Panc1 (cell line): Measurements from ENCODE around the gene LGI2. TPM values are rescaled to one million over a fixed set of nuclear protein-coding genes. Genes with fewer than 3 reads are reported as not detected.

ENCODE experiments used
- ATAC-seq: fragments of 200-7000 bp; cut with Tn5 transposase; 2 replicates; pipeline ENCODE4 v1.9.1; 2020; ENCODE audit warnings: mild to moderate bottlenecking, moderate library complexity
- BruUV-seq: library from RNA; stranded (reverse); fragments of 400-500 nt; replicated peaks from 2 replicates; lab custom pipeline; 2021; lab: Mats Ljungman, UMichigan
- CTCF ChIA-PET: fragments of 300-600 bp; sonication (Branson Sonifier 250); formaldehyde crosslinking; loops from one replicate; lab custom pipeline; 2022; ENCODE audit warnings: antibody characterized with exemption; lab: Charles Lee
- POLR2A ChIA-PET: fragments of 300-600 bp; sonication (Branson Sonifier 250); formaldehyde crosslinking; loops from one replicate; lab custom pipeline; 2022; ENCODE audit warnings: antibody characterized with exemption; lab: Charles Lee
- DNase-seq: peaks from one replicate; pipeline ENCODE4 v3.0.0-alpha.2; 2010; ENCODE audit warnings: low read depth, low spot score
- H3K27ac ChIP-seq: 2 replicates; pipeline ENCODE4 v1.5.1; 2011; ENCODE audit warnings: mild to moderate bottlenecking, low read length, inconsistent platforms
- H3K27me3 ChIP-seq: fragments of 200-500 bp; sonication (Bioruptor generic); 2 replicates; pipeline ENCODE4 v1.6.0; 2014; ENCODE audit warnings: low read length, inconsistent platforms; ENCODE audit not compliant: control insufficient read depth, insufficient read depth
- H3K36me3 ChIP-seq: fragments of 200-500 bp; sonication (Bioruptor generic); 2 replicates; pipeline ENCODE4 v1.5.1; 2014; ENCODE audit warnings: inconsistent platforms, mild to moderate bottlenecking, low read length, moderate library complexity; ENCODE audit not compliant: control insufficient read depth, insufficient read depth
- H3K4me1 ChIP-seq: 2 replicates; pipeline ENCODE4 v1.5.1; 2011; ENCODE audit warnings: inconsistent platforms, mild to moderate bottlenecking, low read length, moderate library complexity; ENCODE audit not compliant: control insufficient read depth, insufficient read depth
- H3K4me3 ChIP-seq, 2 experiments: 2 replicates each; pipeline ENCODE4 v1.5.1; 2011 to 2012; ENCODE audit warnings: low read depth in 2 of 2, low read length in 2 of 2, mild to moderate bottlenecking in 2 of 2, inconsistent platforms in 1 of 2, moderate library complexity in 1 of 2
- H3K9me3 ChIP-seq: fragments of 200-500 bp; sonication (Bioruptor generic); 2 replicates; pipeline ENCODE4 v1.5.1; 2014; ENCODE audit warnings: low read depth, mild to moderate bottlenecking, inconsistent platforms, low read length, moderate library complexity; ENCODE audit not compliant: control insufficient read depth, insufficient read depth
- POLR2AphosphoS5 ChIP-seq: IDR thresholded peaks from 2 replicates; pipeline ENCODE4 v1.6.1; 2012; ENCODE audit warnings: mild to moderate bottlenecking, low read depth, low read length, moderate library complexity
- SIN3A ChIP-seq: IDR thresholded peaks from 2 replicates; pipeline ENCODE4 v1.6.1; 2012; ENCODE audit warnings: low read depth, mild to moderate bottlenecking, low read length, moderate library complexity, borderline replicate concordance; ENCODE audit not compliant: insufficient read depth
- TCF7L2 ChIP-seq: IDR thresholded peaks from 2 replicates; pipeline ENCODE4 v1.6.1; 2011; ENCODE audit warnings: mild to moderate bottlenecking, low read depth, low read length, inconsistent platforms
- in situ Hi-C: cut with HindIII; loops from 2 replicates; pipeline ENCODE4 v1.10.0; 2016; ENCODE audit warnings: low sequenced_read_pairs, low pct_unique_long_range_greater_than_20kb
- intact Hi-C: fragments of 100-400 bp; cut with micrococcal nuclease; formaldehyde crosslinking; loops from one replicate; pipeline ENCODE4 v1.10.0; 2022; ENCODE audit not compliant: unreplicated experiment
- total RNA-seq: library from RNA; stranded (reverse); gene quantifications from one replicate; pipeline ENCODE4 v1.2.1, GENCODE V29; 2021; ENCODE audit not compliant: unreplicated experiment
- TF ChIP-seq, protein P1 (sequence below): fragments of 450-650 bp; IDR thresholded peaks from 2 replicates; pipeline ENCODE4 v1.5.1; 2017; ENCODE audit warnings: mild to moderate bottlenecking
- TF ChIP-seq, protein P2 (sequence below), 2 experiments: IDR thresholded peaks; 2 replicates each; pipeline ENCODE4 v1.6.1; 2011 to 2012; ENCODE audit warnings: low read depth in 2 of 2, control low read depth in 1 of 2, low read length in 1 of 2, mild to moderate bottlenecking in 1 of 2, moderate library complexity in 1 of 2; ENCODE audit not compliant: insufficient read depth in 1 of 2

Gene LGI2
- total RNA-seq, 1 experiment from 2014 or later, result not detected

DNA sequence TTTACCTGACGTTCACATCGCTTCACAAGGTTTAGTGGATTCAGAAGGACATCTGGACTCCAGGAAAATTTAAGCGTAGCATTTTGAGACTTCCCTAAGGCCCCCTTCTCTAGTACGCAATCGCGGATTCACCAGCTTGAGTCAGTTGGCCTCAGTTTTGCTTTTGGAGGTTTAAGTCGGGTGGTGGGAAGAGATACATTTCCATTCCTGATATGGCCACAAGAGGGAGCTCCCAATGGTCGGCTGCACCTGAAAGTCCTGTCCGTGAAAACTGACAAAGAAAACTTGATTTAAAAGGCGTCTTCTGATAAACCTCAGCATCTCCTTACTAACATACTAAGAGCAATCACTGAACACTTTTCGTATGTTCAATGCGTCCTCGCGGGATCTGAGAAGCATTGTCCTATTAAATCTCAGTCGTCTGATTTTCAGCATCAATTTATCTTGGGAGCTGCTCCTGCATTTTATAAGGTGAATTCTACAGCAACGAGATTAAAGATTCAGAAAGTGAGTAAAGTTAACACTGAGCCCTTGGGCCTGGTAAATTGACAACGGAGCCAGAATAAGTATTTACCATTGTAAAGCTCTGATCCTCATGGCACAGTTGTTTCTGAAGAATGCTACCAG, 50.6 kb downstream of the LGI2 start:
- Histone ChIP-seq H3K4me3 (peak overlapping the region in 1 of 2 experiments; percentile 38; a peak in 2 of 4 replicates), H3K27ac (no peak overlapping the region), H3K27me3 (no peaks in the 10 kb centered on the region; the same call in 1 of the 2 replicates), H3K9me3 (no peaks in the 10 kb centered on the region), H3K4me1 (no peaks in the 10 kb centered on the region; the same call in 1 of the 2 replicates), H3K36me3 (no peaks in the 10 kb centered on the region)
- TF ChIP-seq, protein P1, sequence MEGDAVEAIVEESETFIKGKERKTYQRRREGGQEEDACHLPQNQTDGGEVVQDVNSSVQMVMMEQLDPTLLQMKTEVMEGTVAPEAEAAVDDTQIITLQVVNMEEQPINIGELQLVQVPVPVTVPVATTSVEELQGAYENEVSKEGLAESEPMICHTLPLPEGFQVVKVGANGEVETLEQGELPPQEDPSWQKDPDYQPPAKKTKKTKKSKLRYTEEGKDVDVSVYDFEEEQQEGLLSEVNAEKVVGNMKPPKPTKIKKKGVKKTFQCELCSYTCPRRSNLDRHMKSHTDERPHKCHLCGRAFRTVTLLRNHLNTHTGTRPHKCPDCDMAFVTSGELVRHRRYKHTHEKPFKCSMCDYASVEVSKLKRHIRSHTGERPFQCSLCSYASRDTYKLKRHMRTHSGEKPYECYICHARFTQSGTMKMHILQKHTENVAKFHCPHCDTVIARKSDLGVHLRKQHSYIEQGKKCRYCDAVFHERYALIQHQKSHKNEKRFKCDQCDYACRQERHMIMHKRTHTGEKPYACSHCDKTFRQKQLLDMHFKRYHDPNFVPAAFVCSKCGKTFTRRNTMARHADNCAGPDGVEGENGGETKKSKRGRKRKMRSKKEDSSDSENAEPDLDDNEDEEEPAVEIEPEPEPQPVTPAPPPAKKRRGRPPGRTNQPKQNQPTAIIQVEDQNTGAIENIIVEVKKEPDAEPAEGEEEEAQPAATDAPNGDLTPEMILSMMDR, result peak; percentile 85
- no peak for TF ChIP-seq POLR2AphosphoS5
- ChIA-PET CTCF (interaction anchor here (0.7 to 1.3 kb wide), 4 partner anchors 32 to 387 kb away, joined by 3 to 4 read pairs (median 4); no protein-coding TSS in a partner anchor), POLR2A (no interaction called here)
- DNase-seq (peak; percentile 33), ATAC-seq (peak; percentile 70; the same call in 1 of the 2 replicates)
- in situ Hi-C loops, result no loop called here
- intact Hi-C loops, result loop anchor here (5.0 kb wide), 1 partner anchor 387 kb away; no protein-coding TSS in a partner anchor
- no TSS peak for BruUV-seq

DNA sequence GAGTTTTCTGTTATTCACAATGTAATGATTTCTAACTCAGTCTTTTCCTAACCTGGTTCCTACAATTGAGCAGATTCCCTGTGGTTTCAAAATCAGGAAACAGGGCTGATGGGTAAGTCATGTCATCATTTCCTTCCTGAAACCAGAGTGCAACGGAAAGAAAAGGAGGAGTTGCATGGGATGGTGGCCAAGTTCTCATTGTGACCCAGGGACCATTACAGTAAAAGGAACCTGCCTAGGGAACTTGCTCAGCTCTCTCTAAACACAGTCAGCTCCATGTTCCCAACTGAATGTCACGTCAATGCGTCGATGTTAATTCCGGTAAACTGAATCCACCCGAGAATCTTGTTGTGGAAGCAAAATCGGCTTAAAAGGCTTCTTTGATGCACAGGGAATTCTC, 51.2 kb downstream of the LGI2 start:
- DNase-seq, result no peak
- no TSS peak for BruUV-seq
- peak overlapping the region in 1 of 2 experiments; percentile 38; a peak in 2 of 4 replicates for H3K4me3 ChIP-seq

DNA sequence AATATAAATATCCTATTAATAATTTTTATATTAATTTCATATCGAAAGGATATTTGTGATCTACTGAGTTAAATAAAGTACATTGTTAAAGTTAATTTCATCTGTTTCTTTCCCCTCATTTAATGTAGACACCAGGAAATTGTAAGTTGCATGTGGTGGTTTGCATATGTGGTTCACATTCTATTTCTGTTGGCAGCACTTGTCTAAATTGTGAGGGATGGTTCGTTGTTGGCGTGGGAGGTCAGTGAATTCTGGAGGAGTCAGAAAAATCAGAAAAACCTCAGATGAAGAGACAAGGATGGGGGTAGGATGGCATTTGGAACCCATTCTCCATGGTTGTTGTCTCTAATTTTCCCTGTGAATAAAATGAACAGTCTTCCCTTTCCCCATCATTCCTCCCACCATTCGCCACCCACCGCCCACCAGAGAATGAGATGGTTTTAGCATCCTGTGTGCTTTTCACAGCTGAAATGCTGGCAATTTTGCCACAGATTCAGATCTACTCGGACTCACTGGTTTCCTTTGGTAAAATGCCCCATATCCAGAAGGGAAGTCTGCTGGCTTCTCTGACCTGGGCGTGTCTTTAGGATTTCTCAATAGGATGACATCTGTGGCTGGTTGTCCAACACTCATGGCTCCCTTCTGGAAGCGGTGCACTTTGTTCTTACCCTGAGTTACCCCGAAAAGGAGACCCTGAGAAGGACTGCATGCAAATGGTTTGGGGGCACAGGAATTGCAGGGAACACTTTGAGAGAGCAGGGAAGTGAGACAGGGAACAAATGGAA, 52.3 kb downstream of the LGI2 start:
- Histone ChIP-seq H3K4me1 (no peaks in the 10 kb centered on the region; the same call in none of the 2 replicates), H3K27ac (no peak overlapping the region), H3K27me3 (no peaks in the 10 kb centered on the region; the same call in 1 of the 2 replicates), H3K36me3 (no peaks in the 10 kb centered on the region), H3K4me3 (no peak overlapping the region), H3K9me3 (no peaks in the 10 kb centered on the region)
- no peak for ATAC-seq
- ChIA-PET POLR2A (no interaction called here), CTCF (no interaction called here)
- no peak for DNase-seq
- BruUV-seq, result no TSS peak
- TF ChIP-seq SIN3A (no peak), POLR2AphosphoS5 (no peak), TCF7L2 (no peak)
- TF ChIP-seq, protein P2, sequence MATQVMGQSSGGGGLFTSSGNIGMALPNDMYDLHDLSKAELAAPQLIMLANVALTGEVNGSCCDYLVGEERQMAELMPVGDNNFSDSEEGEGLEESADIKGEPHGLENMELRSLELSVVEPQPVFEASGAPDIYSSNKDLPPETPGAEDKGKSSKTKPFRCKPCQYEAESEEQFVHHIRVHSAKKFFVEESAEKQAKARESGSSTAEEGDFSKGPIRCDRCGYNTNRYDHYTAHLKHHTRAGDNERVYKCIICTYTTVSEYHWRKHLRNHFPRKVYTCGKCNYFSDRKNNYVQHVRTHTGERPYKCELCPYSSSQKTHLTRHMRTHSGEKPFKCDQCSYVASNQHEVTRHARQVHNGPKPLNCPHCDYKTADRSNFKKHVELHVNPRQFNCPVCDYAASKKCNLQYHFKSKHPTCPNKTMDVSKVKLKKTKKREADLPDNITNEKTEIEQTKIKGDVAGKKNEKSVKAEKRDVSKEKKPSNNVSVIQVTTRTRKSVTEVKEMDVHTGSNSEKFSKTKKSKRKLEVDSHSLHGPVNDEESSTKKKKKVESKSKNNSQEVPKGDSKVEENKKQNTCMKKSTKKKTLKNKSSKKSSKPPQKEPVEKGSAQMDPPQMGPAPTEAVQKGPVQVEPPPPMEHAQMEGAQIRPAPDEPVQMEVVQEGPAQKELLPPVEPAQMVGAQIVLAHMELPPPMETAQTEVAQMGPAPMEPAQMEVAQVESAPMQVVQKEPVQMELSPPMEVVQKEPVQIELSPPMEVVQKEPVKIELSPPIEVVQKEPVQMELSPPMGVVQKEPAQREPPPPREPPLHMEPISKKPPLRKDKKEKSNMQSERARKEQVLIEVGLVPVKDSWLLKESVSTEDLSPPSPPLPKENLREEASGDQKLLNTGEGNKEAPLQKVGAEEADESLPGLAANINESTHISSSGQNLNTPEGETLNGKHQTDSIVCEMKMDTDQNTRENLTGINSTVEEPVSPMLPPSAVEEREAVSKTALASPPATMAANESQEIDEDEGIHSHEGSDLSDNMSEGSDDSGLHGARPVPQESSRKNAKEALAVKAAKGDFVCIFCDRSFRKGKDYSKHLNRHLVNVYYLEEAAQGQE (IDR thresholded peaks at IDR 0.05; ENCODE audit: insufficient read depth in 1 of 2, low read depth in 2 of 2, low read length in 1 of 2), result no peak
- TF ChIP-seq, protein P1, result no peak
- in situ Hi-C loops (no loop called here), intact Hi-C loops (no loop called here)

More for the DNA sequence above, 51.2 kb downstream of the LGI2 start:
- H3K27me3 ChIP-seq, result no peaks in the 10 kb centered on the region; the same call in 1 of the 2 replicates
- TF ChIP-seq POLR2AphosphoS5, result no peak
- no peaks in the 10 kb centered on the region for H3K36me3 ChIP-seq
- H3K9me3 ChIP-seq, result no peaks in the 10 kb centered on the region
- ChIA-PET CTCF (interaction anchor here (0.7 to 1.3 kb wide), 3 partner anchors 32 to 387 kb away, joined by 3 to 4 read pairs (median 4); no protein-coding TSS in a partner anchor), POLR2A (no interaction called here)
- intact Hi-C loops (no loop called here), in situ Hi-C loops (no loop called here)
- no peak overlapping the region for H3K27ac ChIP-seq
- no peaks in the 10 kb centered on the region; the same call in 1 of the 2 replicates for H3K4me1 ChIP-seq
- no peak for ATAC-seq
